Heart left ventricle (tissue), 16 donors: ENCODE results near the gene KLK13. TPM values are rescaled to one million over a fixed set of nuclear protein-coding genes. Genes with fewer than 3 reads are reported as not detected.

Experiments
- ATAC-seq, 4 donors: fragments of 200-7000 bp; cut with Tn5 transposase; one replicate each; pipeline ENCODE4 v1.9.1; 2020 to 2022; ENCODE audit warnings: moderate library complexity in 4 of 4, mild to moderate bottlenecking in 3 of 4, moderate number of reproducible peaks in 1 of 4
- DNase-seq, 5 donors: peaks; one replicate each; pipeline ENCODE4 v3.0.0-alpha.2; 2020
- H3K27ac ChIP-seq, 12 donors: fragments of 200-600 bp; sonication (generic) in 4 of 12; one replicate each; pipeline versions ENCODE4 v1.5.0 to v1.8.0; 2016 to 2022; ENCODE audit warnings: mild to moderate bottlenecking in 2 of 12
- H3K27me3 ChIP-seq, 9 donors: fragments of 200-600 bp; sonication (generic) in 2 of 9; one replicate each; pipeline versions ENCODE4 v1.5.1 to v1.8.0; 2016 to 2022; ENCODE audit warnings: mild to moderate bottlenecking in 3 of 9
- H3K36me3 ChIP-seq, 9 donors: fragments of 200-600 bp; sonication (generic) in 2 of 9; one replicate each; pipeline versions ENCODE4 v1.5.0 to v1.8.0; 2018 to 2022; ENCODE audit warnings: mild to moderate bottlenecking in 2 of 9
- H3K4me1 ChIP-seq, 12 donors: fragments of 200-600 bp; sonication (generic) in 4 of 12; one replicate each; pipeline versions ENCODE4 v1.5.0 to v1.8.0; 2016 to 2022; ENCODE audit warnings: mild to moderate bottlenecking in 3 of 12
- H3K4me3 ChIP-seq, 12 donors: fragments of 200-600 bp; sonication (generic) in 4 of 12; one replicate each; pipeline versions ENCODE4 v1.5.0 to v1.8.0; 2017 to 2022; ENCODE audit warnings: mild to moderate bottlenecking in 9 of 12, moderate library complexity in 4 of 12
- H3K9me3 ChIP-seq, 12 donors: fragments of 200-600 bp; sonication (generic) in 4 of 12; one replicate each; pipeline versions ENCODE4 v1.5.0 to v1.8.0; 2016 to 2022; ENCODE audit warnings: mild to moderate bottlenecking in 1 of 12
- POLR2A ChIP-seq, 2 donors: fragments of 450-650 bp; IDR thresholded peaks; one replicate each; pipeline ENCODE4 v1.6.1; 2017; ENCODE audit warnings: antibody characterized with exemption in 2 of 2, mild to moderate bottlenecking in 2 of 2, moderate library complexity in 2 of 2
- WGBS, 4 donors: extraction: QIAGEN DNeasy Blood & Tissue Kit in 2 of 4; methylation state at CpG; one replicate each; pipeline versions ENCODE4 v1.1.5 to v1.1.7; 2013 to 2018; 5-methylcytosine and 5-hydroxymethylcytosine counted together
- intact Hi-C, 10 donors: fragments of 100-400 bp; cut with DNase I; formaldehyde crosslinking; loops; one replicate each; pipeline versions ENCODE4 v1.11.1 to v1.14.2; 2022
- polyA plus RNA-seq, 2 donors: library from polyadenylated mRNA; stranded (reverse); fragments of 200-250 nt; gene quantifications; one replicate each; pipeline ENCODE4 v1.2.3, GENCODE V29; 2013
- total RNA-seq, 9 donors: library from RNA; depleted of rRNA in 2 of 9; stranded (reverse); fragments of >200 nt in 2 of 9; fragmentation: NEBNext Ultra II Directional in 3 of 9; extraction: Animal tissue kit (Norgen Biotek cat#: 25700) in 3 of 9; gene quantifications; one replicate each; pipeline versions ENCODE4 v1.1.0 to v1.2.4, GENCODE V29; 2016 to 2023
- TF ChIP-seq, protein P1 (sequence below), 12 donors: fragments of 200-600 bp; sonication (generic) in 4 of 12; IDR thresholded peaks; one replicate each; pipeline versions ENCODE4 v1.5.0 to v1.8.0; 2018 to 2022; ENCODE audit warnings: antibody characterized with exemption in 12 of 12, mild to moderate bottlenecking in 5 of 12
- donor health status: ischemic (EF 13 %, LVEDD 7.1; RV severe dilation, severe dysfunction).
- donor health status: healthy with polysubstance abuse.
- donor health status: DM: no; HTN: yes; CAD: no.
- donor health status: DM: no; HTN: no; CAD: no.
- donor health status: ischemic (EF 25% LVEDD 6.9; RV normal size, moderate dysfunction).
- donor health status: ischemic (EF 25% LVEDD 5.7; RV mildly dilated, moderate dysfunction).
- donor health status: healthy.
- donor health status: DM: yes; HTN: yes; CAD: no.
- donor health status: ischemic (EF 35%, LVEDD 5.7; RV mildly dilated, moderate dysfunction).
- donor health status: nonischemic (EF 11% LVEDD 7.7; RV severe dilation, severe dysfunction).
- donor health status: DM: yes; HTN: yes; CAD: no.
- donor health status: PGD.
- donor health status: ischemic (EF 29% LVEDD 5.4; RV normal size, mild dysfunction).
- donor health status: nonischemic (EF 23%, LVEDD 6.1; RV moderate dilation, normal function).

The KLK13 gene
- total and polyA plus RNA-seq, 11 donors: 0.90 to 2.2 TPM; not detected in 9

DNA sequence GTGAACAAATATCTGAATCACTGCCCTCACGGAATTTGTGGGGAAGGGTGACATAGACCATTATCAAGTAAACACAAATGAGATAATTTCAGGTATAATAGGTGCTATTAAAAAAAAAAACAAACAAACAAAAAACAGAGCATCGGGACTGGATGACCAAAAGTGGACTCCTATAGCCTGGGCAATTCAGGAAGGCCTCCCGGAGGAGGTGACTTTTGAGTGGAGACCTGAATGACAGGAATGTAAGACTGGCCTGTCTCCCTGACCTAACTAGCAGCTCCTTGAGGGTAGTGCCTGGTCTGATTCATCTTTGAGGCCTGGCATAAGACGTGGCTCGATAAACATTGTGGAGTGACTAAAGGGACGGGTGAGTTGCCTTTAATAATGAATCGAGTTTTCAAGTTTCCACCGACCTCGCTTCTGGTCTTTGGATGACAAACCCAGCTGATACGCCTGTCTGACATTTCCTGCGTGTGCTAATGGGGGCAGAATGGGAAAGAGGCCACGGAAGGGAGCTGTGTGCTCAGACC is 52.2 kb downstream of the KLK13 start:
- Histone ChIP-seq H3K4me1 (peaks cover 0 to 11% (median 5%) of the 10 kb centered on the region in 12 donors), H3K9me3 (no peaks in the 10 kb centered on the region), H3K36me3 (no peaks in the 10 kb centered on the region), H3K27ac (no peak overlapping the region), H3K27me3 (peaks cover 23 to 84% (median 41%) of the 10 kb centered on the region in 9 donors), H3K4me3 (no peak overlapping the region)
- WGBS, 4 donors: 54 to 67% (median 61%) methylated on average over 12 of the region's 12 CpGs
- DNase-seq (no peak), ATAC-seq (no peak)
- intact Hi-C loops: loop anchor here in 3 of 10 donors (10.0 kb wide), 2 partner anchors 78 to 152 kb away; no protein-coding TSS in a partner anchor
- TF ChIP-seq POLR2A (IDR thresholded peaks at IDR 0.05): no peak
- TF ChIP-seq, protein P1, sequence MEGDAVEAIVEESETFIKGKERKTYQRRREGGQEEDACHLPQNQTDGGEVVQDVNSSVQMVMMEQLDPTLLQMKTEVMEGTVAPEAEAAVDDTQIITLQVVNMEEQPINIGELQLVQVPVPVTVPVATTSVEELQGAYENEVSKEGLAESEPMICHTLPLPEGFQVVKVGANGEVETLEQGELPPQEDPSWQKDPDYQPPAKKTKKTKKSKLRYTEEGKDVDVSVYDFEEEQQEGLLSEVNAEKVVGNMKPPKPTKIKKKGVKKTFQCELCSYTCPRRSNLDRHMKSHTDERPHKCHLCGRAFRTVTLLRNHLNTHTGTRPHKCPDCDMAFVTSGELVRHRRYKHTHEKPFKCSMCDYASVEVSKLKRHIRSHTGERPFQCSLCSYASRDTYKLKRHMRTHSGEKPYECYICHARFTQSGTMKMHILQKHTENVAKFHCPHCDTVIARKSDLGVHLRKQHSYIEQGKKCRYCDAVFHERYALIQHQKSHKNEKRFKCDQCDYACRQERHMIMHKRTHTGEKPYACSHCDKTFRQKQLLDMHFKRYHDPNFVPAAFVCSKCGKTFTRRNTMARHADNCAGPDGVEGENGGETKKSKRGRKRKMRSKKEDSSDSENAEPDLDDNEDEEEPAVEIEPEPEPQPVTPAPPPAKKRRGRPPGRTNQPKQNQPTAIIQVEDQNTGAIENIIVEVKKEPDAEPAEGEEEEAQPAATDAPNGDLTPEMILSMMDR (IDR thresholded peaks at IDR 0.05): no peak

DNA sequence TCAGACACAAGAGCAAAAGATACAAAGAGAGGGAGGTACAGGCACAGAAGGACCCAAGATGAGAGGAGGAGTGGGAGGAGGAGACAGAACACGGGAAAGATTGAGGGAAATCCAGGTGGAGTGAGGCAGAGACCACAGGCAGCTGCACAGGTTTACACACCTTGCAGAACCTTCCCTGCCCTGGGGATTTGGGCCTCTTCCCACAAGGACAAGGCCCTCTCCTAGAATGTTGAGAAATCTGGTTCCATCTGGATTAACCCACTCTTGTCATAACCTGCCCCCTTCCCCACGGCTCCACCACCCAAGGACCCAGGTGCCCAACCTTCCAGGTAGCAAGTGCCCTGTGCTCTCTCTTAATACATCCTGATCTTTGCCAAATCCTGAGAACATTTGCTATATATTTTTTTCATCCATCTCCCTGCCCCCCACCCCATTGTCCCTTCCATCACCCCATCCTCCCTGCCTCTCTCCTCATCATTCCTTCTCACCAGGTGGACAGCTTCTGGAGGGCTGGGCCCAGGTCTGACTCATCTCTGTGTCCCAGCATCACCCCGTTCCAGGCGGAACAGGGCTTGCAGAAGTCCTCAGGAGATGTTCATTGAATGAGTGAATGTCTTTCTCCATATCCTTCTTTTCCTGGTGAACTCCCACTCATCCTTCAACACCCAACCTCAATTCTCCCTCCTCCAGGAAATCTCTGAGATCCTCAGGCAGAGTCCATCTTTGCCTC is 54.7 kb downstream of the KLK13 start:
- DNase-seq (no peak), ATAC-seq (no peak)
- no peak overlapping the region for H3K4me3 ChIP-seq
- H3K4me1 ChIP-seq: no peaks in the 10 kb centered on the region
- 68 to 84% (median 70%) methylated on average over 4 of the region's 4 CpGs for WGBS, 4 donors
- no peak overlapping the region for H3K27ac ChIP-seq
- H3K9me3 ChIP-seq: no peaks in the 10 kb centered on the region
- intact Hi-C loops: loop anchor here in 3 of 10 donors (10.0 kb wide), 2 partner anchors 75 to 155 kb away; no protein-coding TSS in a partner anchor
- H3K36me3 ChIP-seq: no peaks in the 10 kb centered on the region
- H3K27me3 ChIP-seq: peaks cover 2 to 73% (median 18%) of the 10 kb centered on the region in 9 donors
- no peak for TF ChIP-seq POLR2A (IDR thresholded peaks at IDR 0.05)
- TF ChIP-seq, protein P1 (IDR thresholded peaks at IDR 0.05): no peak

DNA sequence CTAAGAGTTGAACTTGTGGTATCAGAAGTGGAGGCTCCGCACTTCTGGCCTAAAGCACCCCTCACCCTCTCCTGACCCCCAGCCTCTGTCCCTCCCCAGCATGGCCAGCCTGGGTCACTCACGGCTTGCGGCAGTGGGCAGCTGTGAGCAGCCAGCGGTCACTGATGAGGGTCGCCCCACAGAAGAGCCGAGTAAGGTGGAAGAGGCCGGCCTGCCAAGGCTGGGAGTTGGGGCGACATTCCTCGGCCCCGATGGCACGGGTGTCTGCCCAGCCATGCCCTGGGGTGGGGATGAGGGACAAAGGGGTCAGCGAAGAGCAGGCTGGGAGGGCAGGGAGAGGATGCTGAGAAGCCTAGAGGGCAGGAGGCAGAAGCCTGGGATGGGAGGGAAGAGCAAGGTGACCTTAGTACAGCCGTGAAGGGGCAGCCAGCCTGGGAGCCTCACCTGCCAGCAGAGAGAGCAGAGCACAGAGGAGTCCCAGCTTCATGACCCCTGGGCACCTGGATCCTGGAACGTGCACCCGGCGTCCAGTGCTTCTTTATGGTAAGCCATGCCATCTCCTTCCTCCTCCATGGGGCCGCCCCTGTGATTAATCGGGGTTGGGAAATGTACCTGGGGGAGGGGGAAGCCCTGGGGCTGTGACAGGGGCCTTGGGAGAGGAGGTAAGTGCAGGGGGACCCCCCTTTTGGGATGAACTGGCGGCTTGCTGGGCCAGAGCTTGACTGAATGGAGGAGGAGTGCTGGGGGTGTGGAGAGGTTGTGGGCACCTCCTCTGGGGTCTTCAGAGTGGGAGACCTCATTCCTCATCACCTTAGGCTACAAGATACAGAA is 55.6 kb downstream of the KLK13 start:
- Histone ChIP-seq H3K4me3 (no peak overlapping the region), H3K36me3 (no peaks in the 10 kb centered on the region), H3K4me1 (no peaks in the 10 kb centered on the region), H3K27ac (no peak overlapping the region), H3K27me3 (peaks cover 0 to 65% (median 11%) of the 10 kb centered on the region in 9 donors), H3K9me3 (no peaks in the 10 kb centered on the region)
- no peak for DNase-seq
- 58 to 74% (median 72%) methylated on average over 18 to 19 of the region's 19 CpGs for WGBS, 4 donors
- TF ChIP-seq, protein P1 (IDR thresholded peaks at IDR 0.05): no peak
- TF ChIP-seq POLR2A (IDR thresholded peaks at IDR 0.05): no peak
- intact Hi-C loops: no loop called here
- ATAC-seq: no peak

DNA sequence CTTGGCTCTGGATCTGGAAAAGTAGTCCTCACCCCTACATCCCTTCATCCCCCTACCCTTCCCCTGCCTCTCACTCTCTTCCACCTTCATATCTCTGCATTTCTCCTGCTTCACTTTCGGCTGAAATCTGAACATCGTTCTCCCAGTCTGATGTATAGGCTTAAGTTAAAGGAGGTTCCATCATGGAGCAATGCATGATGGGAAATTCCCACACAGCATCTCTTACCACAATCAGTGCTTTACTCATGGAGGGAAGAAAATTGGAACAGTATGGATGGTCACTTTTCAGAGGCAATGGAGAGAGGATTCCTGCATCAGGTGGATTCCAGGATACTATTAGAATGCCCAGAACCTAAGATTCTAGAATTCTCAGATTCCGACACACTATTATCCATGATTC is 57.4 kb downstream of the KLK13 start:
- H3K4me1 ChIP-seq: no peaks in the 10 kb centered on the region
- TF ChIP-seq, protein P1 (IDR thresholded peaks at IDR 0.05): no peak
- no peak for TF ChIP-seq POLR2A (IDR thresholded peaks at IDR 0.05)
- no peak for ATAC-seq
- DNase-seq: no peak
- no peaks in the 10 kb centered on the region for H3K9me3 ChIP-seq
- intact Hi-C loops: no loop called here
- peaks cover 7 to 65% (median 16%) of the 10 kb centered on the region in 9 donors for H3K27me3 ChIP-seq
- H3K36me3 ChIP-seq: no peaks in the 10 kb centered on the region
- H3K4me3 ChIP-seq: no peak overlapping the region
- H3K27ac ChIP-seq: no peak overlapping the region
- WGBS, 4 donors: 75 to 83% (median 80%) methylated on average over 3 of the region's 3 CpGs
